Dedifferentiated amniotic fluid mesenchymal stem cell (primary cell): ENCODE measurements around the gene SPDYC.
A peak's percentile ranks its signal among the peaks of the same experiment; 100 is the strongest.

Experiments used
- DNase-seq: peaks from one replicate; pipeline ENCODE4 v3.0.0-alpha.2; 2016; ENCODE audit errors: extremely low spot score

Gene SPDYC

GRCh38 chr11:65170058-65170534, at the start of gene SPDYC:
TSS of gene SPDYC (plus strand) at chr11:65170233. CDS start at chr11:65171358, 1,125 bp downstream.
- no peak for DNase-seq

- no peak for DNase-seq
Observed at GRCh38 chr11:65120831-65121230, 49.2 kb upstream of the SPDYC start.

- DNase-seq: no peak
Observed at GRCh38 chr11:65121447-65121864, 48.6 kb upstream of the SPDYC start.

GRCh38 chr11:65121865-65122696, 48.0 kb upstream of the SPDYC start, which contains the start of the genes FAU and MRPL49:
TSS of gene FAU (minus strand) at chr11:65122134. CDS start at chr11:65121813, 321 bp downstream.
TSS of gene MRPL49 (plus strand) at chr11:65122321. CDS start at chr11:65122347, 26 bp downstream.
- DNase-seq: peak; percentile 94

GRCh38 chr11:65124480-65125196, 45.4 kb upstream of the SPDYC start:
- no peak for DNase-seq

- no peak for DNase-seq
Observed at GRCh38 chr11:65125197-65126056, 44.6 kb upstream of the SPDYC start.

GRCh38 chr11:65126624-65127274, 43.3 kb upstream of the SPDYC start:
- DNase-seq: no peak

GRCh38 chr11:65127473-65128181, 42.4 kb upstream of the SPDYC start:
- DNase-seq: no peak

- no peak for DNase-seq
Observed at GRCh38 chr11:65128182-65129145, 41.6 kb upstream of the SPDYC start.

GRCh38 chr11:65129649-65130441, 40.2 kb upstream of the SPDYC start:
- DNase-seq: no peak

- DNase-seq: no peak
Observed at GRCh38 chr11:65130631-65131416, 39.2 kb upstream of the SPDYC start.

- DNase-seq: no peak
Observed at GRCh38 chr11:65131417-65131776, 38.6 kb upstream of the SPDYC start.

GRCh38 chr11:65131895-65132237, 38.2 kb upstream of the SPDYC start:
- no peak for DNase-seq

- no peak for DNase-seq
Observed at GRCh38 chr11:65132238-65132987, 37.6 kb upstream of the SPDYC start.

GRCh38 chr11:65132988-65133700, 36.9 kb upstream of the SPDYC start:
- no peak for DNase-seq

- no peak for DNase-seq
Observed at GRCh38 chr11:65133724-65134123, 36.3 kb upstream of the SPDYC start.
